CD4-positive, alpha-beta T cell treated with Interleukin-4 for 1 hour (primary cell): Measurements from ENCODE around the gene SUPT3H.

Experiments
- DNase-seq, 2 donors: peaks; one replicate each; pipeline ENCODE4 v3.0.0-alpha.2; 2020 to 2022

The SUPT3H gene

DNA sequence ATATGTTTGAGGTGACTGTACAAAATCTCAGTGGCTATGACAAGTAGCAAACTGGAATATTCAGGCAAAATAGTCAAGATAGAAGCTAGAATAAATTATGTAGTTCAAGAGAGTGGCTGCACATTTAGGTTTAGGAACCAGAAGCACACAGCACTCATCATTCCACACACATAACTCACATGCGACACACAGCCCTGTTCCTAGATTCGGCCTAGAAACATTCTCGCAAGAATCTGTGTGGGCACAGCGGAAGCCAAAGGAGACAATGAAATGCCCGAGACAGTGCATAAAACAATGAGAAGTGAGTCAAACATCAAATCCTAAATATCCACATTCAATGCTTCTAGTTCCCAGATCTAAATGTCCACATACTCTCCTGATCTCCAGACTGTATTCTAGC, 9.5 kb upstream of the SUPT3H start:
- no peak for DNase-seq

DNA sequence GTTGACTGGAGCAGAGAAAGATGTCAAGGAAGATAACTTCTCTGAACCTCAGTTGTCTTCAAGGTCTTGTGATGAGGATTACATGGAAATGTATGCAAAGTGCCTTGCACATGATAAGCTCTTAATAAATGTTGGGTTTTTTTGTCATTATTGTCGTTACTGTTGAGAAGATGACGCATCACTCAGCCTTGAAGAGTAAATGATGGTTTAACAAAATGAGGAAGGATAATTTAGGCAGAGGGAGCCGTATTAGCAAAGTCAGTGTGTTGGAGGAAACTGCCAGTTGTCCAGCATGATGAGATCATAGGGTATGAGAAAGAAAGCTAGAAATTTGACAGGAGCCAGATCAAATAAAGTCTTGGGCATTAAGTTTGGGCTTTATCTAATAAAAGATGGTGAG, 8.8 kb upstream of the SUPT3H start:
- no peak for DNase-seq

DNA sequence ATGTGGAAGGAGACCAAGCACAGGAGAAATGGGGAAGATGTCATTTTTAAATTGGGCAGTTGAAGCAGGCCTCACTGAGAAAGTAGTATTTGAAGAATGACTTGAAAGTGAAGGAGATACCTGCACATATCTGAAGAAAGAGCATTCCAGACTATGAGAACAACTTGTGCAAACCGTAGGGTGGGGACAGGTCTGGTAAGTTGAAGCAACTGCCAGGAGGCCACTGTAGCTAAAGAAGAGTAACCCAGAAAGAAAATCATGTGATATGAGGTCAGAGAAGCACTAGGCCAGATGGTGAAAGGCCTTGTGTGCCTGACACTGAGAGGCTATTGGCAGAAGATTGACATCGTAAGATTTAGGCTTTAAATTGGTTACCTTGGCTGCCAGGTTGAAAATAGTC, 4.7 kb upstream of the SUPT3H start:
- no peak for DNase-seq

DNA sequence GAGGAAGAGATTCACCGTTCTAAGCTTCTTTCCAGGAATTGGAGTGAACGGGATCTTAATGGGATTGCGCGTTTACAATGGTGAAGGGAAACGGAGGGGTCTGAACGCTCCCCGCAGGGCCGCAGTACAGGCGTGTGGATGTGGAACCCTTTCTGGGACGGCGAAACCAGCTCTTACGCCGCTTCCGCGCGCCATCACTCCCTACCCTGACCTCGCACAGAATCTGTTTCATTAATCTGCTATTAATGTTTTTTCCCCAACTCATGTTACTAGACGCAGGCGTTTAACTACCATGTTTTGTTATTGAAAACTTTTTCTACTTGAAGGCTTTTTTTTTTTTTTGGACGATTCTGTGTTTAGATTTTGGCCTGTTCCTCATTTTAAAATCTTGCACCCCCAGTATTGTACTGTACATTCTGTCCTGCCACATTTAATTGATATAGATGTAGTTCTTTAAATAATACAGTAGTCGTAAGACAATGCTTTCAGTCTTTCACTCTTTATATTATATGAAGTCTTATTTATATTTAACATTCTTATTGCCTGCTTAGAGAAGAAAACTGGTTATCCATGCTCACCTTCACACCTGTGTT, 696 bp upstream of the SUPT3H start:
- DNase-seq: peak in 1 of 2 donors; percentile 12

GRCh38 chr6:45377043-45377553, 636 bp downstream of the SUPT3H start:
- DNase-seq: no peak

- no peak for DNase-seq
These were observed 1.3 kb downstream of the SUPT3H start for GRCh38 chr6:45376310-45377042.

DNA sequence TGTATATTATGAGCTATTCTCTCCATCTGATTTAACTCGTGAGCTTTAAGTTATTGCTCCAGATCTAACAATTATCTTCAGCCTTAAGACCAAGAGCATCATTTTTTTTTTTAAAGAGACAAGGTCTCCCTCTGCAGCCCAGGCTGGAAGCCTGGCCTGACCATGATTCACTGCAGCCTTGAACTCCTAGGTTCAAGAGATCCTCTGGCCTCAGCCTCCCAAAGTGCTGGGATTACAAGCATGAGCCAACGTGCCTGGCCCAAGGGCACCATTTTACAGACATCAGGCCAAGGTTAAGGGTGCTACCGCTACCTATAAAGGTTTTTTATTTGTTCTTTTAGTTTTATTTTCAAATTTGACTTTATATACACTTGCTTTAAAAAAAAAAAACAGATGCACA, 2.3 kb downstream of the SUPT3H start:
- DNase-seq: no peak

- no peak for DNase-seq
These were observed 5.7 kb downstream of the SUPT3H start for GRCh38 chr6:45371924-45372573.

DNA sequence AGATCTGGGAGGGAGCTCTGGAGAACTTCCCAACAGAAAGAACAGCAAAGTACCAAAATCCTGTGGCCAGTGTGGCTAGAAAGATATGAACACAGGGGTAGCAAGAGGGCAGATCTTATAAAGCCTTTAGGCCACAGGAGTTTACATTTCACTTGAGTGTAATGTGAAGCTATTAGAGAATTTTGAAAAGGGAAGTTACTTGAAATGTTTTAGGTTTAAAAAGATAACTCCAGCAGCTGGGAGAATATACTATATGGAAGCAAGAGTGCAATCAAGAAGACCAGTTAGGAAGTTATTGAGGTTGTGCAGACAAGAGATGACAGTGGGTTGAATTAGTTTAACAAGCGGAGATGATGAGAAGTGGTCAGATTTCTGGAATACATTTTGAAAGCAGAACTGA, 7.9 kb downstream of the SUPT3H start:
- no peak for DNase-seq

DNA sequence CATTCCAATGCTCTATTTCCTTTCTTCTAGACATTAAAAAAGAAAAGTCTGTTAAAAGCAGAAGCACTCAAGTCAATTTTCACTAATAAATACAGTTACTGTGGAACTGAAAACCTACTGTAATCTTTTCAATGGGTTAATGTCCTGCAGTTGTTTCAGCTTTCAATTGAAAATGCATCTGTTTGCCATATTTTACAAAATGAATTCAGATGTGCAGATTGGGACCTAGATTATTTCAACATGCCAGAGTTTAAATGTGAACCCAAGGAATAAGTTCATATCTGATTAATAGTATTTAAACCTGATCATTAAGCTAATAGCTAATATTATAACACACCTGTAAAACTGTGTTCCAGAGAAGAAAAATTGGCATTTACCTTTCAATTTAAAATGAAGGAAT, 9.7 kb downstream of the SUPT3H start:
- DNase-seq: no peak

DNA sequence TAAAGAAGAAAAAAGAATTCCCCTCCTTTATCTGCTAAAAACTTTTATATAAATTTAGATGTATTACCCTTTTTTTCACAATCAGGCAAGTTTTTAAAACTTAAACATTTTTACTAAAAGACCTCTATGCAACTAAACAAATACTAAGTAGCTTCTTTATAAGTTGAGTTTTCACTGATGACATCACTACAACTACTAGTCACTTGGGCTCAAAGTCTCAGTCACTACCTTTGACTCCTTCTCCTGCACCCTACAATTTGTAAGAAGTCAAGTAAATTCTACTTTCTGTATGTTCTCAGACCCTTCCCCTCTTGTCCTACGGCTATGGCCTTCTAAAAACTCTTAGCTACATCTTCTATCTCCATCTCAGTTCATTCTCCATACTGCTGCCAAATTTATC, 11.2 kb downstream of the SUPT3H start:
- no peak for DNase-seq

DNA sequence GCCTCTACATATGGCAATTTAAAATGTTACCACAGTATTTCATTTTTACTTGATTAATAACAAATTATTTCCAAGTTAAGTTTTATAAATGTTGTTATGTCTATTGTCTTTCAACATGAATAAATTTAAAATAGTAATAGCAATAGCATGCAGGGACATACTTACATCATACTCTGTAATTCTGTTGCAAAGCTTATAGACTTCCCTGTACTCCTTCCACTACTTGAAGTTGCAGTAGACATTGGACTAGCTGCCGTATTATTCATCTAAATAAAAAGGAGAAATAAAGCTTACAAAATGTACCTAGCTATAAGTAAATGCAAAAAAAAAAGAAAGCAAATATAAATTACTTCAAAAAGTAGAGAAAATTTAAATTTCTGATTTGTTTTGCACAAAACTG, 12.7 kb downstream of the SUPT3H start:
- no peak for DNase-seq

- DNase-seq: no peak
These were observed 13.3 kb downstream of the SUPT3H start for GRCh38 chr6:45364466-45364865.

DNA sequence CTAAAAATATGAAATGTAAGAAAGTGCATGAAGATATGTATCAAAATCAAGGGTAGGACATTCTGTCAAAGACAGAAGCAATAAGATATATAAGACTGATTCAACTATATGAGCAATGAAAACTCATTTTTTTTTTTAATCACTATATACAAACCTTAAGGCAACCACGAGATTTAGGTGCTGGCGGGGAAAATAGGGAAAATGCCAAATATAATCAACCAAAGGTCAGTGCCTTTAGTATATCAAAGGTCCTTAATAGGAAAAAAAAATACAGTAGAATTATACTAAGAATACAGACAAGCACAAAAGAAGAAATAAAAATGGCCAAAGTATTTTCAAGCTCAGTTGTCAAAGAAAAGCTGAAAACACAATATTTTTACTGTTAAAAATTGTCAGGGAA, 24.1 kb downstream of the SUPT3H start:
- DNase-seq: no peak

GRCh38 chr6:45351667-45352066, 26.1 kb downstream of the SUPT3H start:
- DNase-seq: no peak

GRCh38 chr6:45351076-45351475, 26.7 kb downstream of the SUPT3H start:
- DNase-seq: no peak

GRCh38 chr6:45350186-45350710, 27.5 kb downstream of the SUPT3H start:
- no peak for DNase-seq

DNA sequence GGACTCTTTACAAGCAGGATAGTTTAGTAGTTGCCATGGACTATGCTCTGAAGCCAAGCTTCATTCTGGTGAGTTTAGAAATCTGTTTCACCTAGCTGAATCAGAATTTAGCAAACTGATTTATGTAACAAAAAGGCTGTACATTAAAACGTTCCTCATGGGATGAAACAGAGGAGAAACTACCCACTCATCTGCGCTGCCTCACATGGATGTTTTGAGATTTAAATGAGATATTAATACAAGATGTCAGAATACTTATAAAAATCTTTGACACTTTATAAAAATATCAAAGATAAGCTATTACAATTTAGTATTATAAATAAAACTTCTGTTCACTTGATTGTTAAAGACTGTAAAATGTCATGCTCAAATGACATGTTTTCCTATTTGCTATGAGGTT, 32.8 kb downstream of the SUPT3H start:
- DNase-seq: no peak

DNA sequence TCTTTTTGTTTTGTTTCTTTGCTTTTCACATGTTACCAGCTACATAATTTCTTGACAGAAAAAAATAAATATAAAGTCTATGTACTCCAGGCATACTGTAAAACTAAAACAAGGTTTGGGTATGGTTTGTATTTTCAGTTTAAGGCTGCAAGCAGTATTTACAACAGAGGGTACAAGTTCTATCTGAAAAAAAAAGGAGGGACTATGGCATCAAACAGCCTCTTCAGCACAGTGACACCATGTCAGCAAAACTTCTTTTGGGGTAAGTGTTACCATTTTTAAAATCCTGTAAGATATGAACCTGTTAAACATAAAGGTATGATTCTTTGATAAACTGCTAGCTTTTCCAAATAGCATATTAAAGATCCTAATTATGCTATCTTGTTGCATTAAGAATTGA, 49.2 kb downstream of the SUPT3H start:
- DNase-seq: no peak

DNA sequence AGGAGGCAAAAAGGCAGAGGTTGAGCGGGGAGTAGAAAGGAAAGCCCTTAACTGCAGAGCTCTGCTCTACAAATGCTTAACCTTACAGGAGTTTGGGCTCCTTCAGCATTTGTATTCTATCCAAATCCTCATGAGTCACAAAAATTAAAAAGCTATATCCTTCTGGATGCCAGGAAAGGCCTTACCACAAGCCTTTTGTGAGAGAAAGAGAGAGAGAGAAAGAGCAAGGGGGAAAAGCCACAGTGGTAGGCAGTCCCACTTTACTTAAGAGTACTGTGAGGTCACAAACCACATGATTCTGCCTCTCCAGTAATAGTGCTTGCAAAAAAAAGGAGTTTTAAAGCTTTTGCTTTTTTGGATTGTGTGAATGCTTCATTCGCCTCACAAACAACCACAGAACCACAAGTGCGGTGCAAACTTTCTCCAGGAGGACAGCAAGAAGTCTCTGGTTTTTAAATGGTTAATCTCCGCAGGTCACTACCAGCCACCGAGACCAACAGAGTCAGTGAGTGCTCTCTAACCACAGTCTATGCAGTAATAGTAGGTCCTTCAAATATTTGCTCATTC, 49.7 kb downstream of the SUPT3H start, which contains the start of gene RUNX2:
RUNX2 (plus strand) TSS at position 375 of the 567 bp plus-strand sequence. CDS start 397 bp downstream, outside the sequence.
- no peak for DNase-seq

- DNase-seq: no peak
These were observed 50.9 kb downstream of the SUPT3H start for GRCh38 chr6:45326698-45327417.

DNA sequence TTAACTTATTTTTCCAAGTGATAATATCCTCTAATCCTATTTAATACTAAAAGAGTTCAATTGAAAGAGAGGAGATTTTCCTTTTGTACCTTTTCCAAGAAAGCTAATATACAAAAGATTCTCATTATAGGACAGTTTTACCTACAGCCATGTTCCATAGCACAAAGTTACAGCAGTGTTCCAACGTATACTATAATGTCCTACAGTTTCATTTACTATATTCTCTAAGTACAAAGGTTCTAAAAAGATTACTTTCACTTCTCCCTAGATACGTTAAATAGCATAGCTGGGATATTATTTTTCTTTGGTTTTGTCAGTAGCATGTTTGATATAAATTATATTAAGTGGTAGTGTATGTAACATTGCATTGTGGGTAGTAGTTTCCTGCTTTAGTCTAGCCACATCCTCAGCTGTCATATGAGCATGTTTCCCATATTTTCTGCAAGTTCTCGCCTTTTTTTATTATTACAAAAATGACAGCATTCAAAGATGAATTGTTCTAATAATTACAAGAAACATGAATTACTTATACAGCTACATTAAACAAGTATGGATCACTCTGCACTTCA, 54.0 kb downstream of the SUPT3H start:
- peak in 1 of 2 donors; percentile 35 for DNase-seq
